HG02943 (cell line): Measurements from ENCODE around the gene FGFRL1.

Experiments used
- ATAC-seq: cut with Tn5 transposase; IDR thresholded peaks from one replicate; pipeline ENCODE4 v1.9.1; 2021; ENCODE audit warnings: mild to moderate bottlenecking, low read depth, moderate library complexity; ENCODE audit not compliant: unreplicated experiment

Gene FGFRL1

GRCh38 chr4:1061056-1061700, 49.8 kb downstream of the FGFRL1 start:
- no peak for ATAC-seq

- ATAC-seq = no peak
Measured at GRCh38 chr4:1061760-1062159, 50.3 kb downstream of the FGFRL1 start.

DNA sequence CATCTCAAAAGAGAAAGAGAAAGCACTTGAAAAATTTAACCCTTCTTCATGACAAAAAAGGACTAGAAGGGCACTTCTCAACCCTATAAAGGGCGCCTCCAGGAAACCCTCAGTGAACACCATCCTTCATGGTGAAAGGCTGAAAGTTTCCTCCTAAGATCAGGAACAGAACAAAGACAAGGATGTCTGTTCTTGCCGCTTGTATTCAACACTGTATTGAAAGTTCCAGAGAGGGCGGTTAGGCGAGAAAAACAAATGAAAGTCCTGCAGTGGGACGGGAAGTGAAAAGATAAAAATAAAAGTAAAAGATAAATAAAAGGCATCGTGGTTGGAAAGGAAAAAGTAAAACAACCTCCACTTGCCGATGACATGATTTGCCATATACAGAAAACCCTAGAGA, 51.0 kb downstream of the FGFRL1 start:
- ATAC-seq = no peak

DNA sequence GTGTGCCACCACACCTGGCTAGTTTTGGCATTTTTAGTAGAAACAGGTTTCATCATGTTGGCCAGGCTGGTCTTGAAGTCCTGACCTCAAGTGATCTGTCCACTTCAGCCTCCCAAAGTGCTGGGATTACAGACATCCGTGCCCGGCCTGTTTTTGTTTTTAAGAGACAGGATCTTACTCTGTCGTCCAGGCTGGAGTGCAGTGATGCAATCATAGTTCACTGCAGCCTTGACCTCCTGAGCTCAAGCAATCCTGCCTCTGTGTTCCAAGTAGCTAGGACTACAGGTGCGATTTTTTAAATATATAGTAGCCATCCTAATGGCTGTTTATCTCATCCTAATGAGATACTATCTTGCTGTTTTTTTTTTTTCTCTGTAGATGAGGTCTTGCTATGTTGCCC, 54.3 kb downstream of the FGFRL1 start:
- ATAC-seq = no peak

- ATAC-seq = no peak
Measured at GRCh38 chr4:1069394-1069793, 58.0 kb downstream of the FGFRL1 start.

DNA sequence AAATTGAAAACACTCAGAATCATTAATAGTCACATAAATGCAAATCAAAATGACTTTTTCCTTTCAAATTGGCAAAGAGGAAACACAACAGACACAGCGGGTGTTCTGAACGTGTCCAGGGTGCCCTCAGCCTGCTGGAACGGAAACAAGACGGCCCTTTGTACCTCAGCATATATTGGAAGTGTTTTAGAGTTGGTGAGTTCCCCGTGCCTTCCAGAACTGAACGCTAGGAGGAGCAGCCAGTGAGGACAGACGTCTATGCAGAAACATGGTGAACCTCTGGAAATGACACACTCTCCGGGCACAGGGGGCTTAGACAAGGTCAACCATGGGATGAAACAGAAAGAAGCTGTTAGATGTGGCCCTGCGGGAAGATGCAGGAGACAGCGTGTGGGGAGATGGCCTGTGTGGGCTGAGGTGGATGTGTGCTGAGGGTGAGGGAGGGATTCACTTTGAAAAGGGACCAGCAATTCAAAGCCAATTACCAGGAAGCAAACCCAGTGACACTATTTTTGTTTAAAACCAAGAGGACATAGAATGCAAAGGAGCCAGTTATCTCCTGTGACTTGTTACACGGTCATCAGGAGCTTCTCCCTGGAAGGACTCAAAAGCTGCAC, 61.5 kb downstream of the FGFRL1 start:
- no peak for ATAC-seq

- no peak for ATAC-seq
Measured at GRCh38 chr4:1074077-1074476, 62.7 kb downstream of the FGFRL1 start.

- ATAC-seq = no peak
Measured at GRCh38 chr4:1075225-1075624, 63.8 kb downstream of the FGFRL1 start.

DNA sequence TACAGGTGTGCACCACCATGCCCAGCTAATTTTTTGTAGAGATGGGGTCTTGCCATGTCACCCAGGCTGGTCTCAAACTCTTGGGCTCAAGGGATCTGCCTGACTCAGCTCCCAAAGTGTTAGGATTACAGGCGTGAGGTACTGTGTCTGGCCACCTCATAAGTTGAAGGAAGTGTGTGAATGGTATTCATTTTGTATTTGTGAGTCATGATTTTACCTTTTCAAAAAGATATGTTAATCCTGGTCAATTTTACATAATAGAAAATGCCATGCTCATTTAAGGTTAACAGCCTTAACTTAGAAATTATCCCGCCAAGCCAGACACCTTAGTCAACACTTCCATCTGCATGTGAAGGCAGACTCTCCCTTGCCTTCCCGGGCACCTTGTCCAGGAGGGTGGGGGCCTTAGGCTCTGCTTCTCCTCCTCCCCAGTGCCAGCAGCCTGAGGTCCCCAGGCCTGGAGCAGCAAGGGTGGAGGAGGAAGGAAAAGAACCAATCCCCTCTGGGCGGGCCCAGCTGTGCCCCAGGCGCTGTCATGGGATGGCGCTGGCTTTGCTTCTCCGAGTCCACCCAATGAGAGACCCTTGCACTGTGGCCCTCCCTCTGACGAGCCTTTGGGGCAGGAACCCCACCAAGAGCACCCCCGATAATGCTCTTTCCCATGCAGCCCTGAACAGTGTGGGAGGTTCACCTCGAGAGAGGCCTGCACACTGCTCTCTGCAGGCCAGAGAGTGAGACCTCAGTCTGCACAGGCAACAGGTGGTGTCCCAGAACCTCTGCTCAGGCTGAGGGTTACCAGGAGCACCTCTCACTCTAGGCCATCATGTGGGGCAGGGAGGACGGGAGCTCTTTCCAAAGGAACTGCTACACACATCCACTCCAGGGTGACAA, 64.6 kb downstream of the FGFRL1 start:
- ATAC-seq = no peak
